GM10266 (cell line): ENCODE results near the gene KPNA1.

ENCODE experiments used
- DNase-seq: peaks from one replicate; pipeline ENCODE4 v3.0.0; 2012; ENCODE audit errors: extremely low spot score
- TF ChIP-seq, protein P1 (sequence below): IDR thresholded peaks from 2 replicates; pipeline ENCODE4 v1.5.1; 2012; ENCODE audit warnings: mild to moderate bottlenecking, low read depth; ENCODE audit not compliant: control insufficient read depth, insufficient read depth; ENCODE audit errors: missing control alignments

KPNA1 gene

DNA sequence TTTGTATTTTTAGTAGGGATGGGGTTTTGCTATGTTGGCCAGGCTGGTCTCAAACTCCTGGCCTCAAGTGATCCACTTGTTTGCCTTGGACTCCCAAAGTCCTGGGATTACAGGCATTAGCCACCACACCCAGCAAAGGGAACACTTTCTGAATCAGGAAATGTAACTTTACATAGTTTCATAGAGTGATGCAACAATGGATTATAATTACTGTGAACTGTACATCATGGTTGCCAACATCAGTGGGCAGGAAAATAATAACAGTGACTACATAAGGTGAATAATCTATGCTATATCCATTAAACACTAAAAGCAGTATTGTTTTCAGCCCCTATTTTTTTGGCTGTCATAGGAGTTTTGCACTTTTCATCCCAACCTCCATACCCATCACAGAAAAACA lies 5.0 kb upstream of the KPNA1 start:
- TF ChIP-seq, protein P1, sequence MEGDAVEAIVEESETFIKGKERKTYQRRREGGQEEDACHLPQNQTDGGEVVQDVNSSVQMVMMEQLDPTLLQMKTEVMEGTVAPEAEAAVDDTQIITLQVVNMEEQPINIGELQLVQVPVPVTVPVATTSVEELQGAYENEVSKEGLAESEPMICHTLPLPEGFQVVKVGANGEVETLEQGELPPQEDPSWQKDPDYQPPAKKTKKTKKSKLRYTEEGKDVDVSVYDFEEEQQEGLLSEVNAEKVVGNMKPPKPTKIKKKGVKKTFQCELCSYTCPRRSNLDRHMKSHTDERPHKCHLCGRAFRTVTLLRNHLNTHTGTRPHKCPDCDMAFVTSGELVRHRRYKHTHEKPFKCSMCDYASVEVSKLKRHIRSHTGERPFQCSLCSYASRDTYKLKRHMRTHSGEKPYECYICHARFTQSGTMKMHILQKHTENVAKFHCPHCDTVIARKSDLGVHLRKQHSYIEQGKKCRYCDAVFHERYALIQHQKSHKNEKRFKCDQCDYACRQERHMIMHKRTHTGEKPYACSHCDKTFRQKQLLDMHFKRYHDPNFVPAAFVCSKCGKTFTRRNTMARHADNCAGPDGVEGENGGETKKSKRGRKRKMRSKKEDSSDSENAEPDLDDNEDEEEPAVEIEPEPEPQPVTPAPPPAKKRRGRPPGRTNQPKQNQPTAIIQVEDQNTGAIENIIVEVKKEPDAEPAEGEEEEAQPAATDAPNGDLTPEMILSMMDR = no peak
- DNase-seq = no peak

DNA sequence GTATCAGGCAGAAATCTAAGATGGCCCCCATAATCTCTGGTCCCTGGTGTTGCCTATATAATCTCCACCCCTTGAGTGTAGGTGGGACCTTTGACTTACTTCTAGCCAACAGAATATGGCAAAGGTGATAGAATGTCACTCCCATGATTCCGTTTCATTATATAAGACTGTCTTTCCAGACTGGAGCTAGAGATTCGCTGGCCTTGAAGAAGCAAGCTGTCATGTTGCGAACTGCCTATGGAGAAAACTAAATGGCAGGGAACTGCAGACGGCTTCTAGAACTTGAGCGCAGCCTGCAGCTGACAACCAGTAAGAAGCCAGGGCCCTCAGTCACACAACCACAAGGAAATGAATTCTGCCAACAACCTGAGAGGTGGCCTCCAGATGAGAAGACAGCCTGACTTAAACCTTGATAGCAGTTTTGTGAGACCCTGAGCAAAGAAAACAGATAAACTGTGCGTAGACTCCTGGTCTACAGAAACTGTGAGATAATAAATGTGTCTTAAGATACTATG lies 2.2 kb upstream of the KPNA1 start:
- no peak for DNase-seq
- TF ChIP-seq, protein P1 = no peak

DNA sequence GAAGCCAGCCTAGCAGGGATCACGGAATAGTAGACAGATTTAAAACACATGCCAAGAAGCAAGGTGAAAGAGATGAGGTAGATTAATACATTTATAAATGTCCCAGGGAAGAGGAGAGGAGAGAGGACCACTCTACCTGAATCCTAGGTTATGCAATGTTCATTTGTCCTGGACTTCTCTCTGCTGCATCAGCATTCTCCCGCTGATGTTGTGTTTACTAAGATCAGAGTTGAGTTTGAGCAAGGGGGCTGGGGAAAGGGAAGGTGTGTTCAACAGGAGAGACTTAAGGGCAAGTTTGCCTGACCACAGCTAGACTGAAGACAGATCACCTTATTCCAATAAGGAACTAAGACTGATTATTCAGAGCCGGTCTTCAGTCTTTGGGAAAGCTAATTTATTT lies 1.1 kb upstream of the KPNA1 start:
- no peak for DNase-seq
- TF ChIP-seq, protein P1 = no peak

DNA sequence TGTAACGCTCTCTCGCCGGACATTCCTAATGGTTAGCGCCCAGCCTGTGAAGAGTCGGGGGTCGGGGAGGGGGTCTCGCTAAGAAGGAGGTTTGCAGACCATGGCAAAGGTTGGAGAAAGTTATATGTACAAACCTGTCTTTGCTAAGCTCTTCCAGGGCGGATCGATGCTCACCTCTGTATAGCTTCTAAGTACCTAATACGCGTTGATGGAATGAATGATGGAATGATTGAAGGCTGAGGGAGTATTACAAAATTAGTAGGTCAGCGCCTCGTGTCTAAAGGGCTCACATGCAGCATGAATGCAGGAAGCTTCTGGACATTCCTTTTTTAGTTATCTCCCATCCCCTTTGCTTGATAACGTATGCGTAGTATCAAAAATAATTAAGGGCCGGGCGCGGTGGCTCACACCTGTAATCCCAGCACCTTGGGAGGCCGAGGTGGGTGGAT lies 305 bp upstream of the KPNA1 start:
- TF ChIP-seq, protein P1 = no peak
- DNase-seq = no peak

DNA sequence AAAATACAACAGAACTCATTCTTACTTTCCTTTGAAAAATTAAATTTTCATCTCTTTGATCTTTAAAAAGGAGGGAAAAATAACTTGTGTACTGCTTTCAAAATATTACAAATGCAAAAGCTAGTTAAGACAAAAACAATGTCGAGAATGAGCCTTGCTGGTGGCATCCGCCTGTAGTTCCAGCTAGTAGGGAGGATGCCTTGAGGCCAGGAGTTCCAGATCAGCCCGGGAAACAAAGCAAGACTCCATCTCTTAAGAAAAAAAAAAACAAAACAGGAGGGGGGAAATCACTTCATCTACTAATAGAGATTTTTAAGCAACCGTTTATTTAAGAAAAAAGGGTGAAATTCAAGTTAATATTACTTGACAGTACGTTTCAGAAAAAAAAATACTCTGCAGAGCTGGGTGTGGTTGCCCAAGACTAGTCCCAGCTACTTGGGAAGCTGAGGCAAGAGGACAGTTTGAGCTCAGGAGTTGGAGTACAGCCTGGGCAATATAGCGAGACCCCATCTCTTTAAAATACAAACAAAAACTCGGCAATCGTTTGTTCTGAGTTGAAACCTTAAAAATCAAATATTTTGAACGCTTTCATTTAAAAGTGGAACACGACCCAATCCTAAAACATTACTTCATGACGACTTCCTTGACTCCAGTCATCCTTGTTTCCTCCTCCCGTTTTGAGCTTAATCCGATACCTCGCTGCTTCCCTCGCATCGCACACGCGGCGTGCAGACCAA lies 1.2 kb downstream of the KPNA1 start:
- no peak for DNase-seq
- TF ChIP-seq, protein P1 = no peak

DNA sequence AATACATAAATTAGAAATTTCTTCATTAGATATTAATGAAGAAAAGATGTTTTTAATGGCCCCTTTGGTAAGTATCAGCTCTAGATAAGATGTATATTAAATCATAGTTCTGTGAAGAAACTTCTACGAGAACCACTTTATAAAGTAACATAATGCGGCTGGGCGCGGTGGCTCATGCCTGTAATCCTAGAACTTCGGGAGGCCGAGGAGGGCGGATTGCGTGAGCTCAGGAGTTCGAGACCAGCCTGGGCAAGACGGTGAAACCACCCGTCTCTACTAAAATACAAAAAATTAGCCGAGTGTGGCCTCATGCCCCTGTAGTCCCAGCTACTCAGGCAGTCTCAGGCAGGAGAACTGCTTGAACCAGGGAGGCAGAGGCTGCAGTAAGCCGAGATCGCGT lies 2.5 kb downstream of the KPNA1 start:
- DNase-seq = no peak

More for the DNA sequence above, 2.5 kb downstream of the KPNA1 start:
- TF ChIP-seq, protein P1 = no peak
